Spleen (tissue), 7 donors: ENCODE measurements around the gene TMEM255B.

ENCODE experiments used
- CTCF ChIP-seq, 11 experiments: fragments of 200-600 bp in 7 of 11; fragments of 450-650 bp in 4 of 11; sonication (generic) in 4 of 11; IDR thresholded peaks in 8 of 11; conservative IDR thresholded peaks in 3 of 11; 1 replicate in 7 of 11; 2 replicates in 4 of 11; pipeline versions ENCODE4 v1.4.0 to v1.8.0; 2016 to 2021; ENCODE audit warnings: antibody characterized with exemption in 11 of 11, inconsistent platforms in 4 of 11, mild to moderate bottlenecking in 1 of 11
- POLR2A ChIP-seq, 3 donors: fragments of 450-650 bp; IDR thresholded peaks; one replicate each; pipeline ENCODE4 v1.5.1; 2017; ENCODE audit warnings: antibody characterized with exemption in 3 of 3, mild to moderate bottlenecking in 1 of 3
- POLR2AphosphoS5 ChIP-seq, 3 donors: sonication (generic); formaldehyde crosslinking; IDR thresholded peaks; one replicate each; pipeline ENCODE4 v1.5.1; 2017; ENCODE audit warnings: antibody characterized with exemption in 3 of 3
- donor health status: DM: no; HTN: no; CAD: no; lungs with moderate emphysema.
- donor health status: DM: no; HTN: no; CAD: no.
- donor health status: DM: no; HTN: no; CAD: no.

- TF ChIP-seq POLR2A (IDR thresholded peaks at IDR 0.05) (no peak), POLR2AphosphoS5 (IDR thresholded peaks at IDR 0.05) (no peak), CTCF (IDR thresholded peaks at IDR 0.05 in 8 of 11, conservative IDR thresholded peaks at IDR 0.05 in 3 of 11) (no peak)
Measured at GRCh38 chr13:113732176-113732960, 26.7 kb upstream of the TMEM255B start.
